T-helper 2 cell (primary cell): ENCODE data around the gene RDX.
"Not testable (repeated sequence)": the region's sequence is repeated elsewhere in the genome, so short reads cannot be mapped to it uniquely, and the experiment has no call there.

Source experiments
- DNase-seq, 5 experiments: peaks; one replicate each; pipeline versions ENCODE4 v3.0.0 to v3.0.0-alpha.2; 2012 to 2022

The RDX gene

GRCh38 chr11:110269996-110270395, 26.4 kb downstream of the RDX start:
- no peak for DNase-seq

- DNase-seq: no peak
Observed at GRCh38 chr11:110268441-110268840, 28.0 kb downstream of the RDX start.

- no peak for DNase-seq
Observed at GRCh38 chr11:110262072-110262403, 34.4 kb downstream of the RDX start.

- DNase-seq: no peak
Observed at GRCh38 chr11:110261195-110262071, 35.0 kb downstream of the RDX start.

GRCh38 chr11:110253525-110253924, 42.9 kb downstream of the RDX start:
- peak in 1 of 5 experiments; percentile 35 for DNase-seq

- DNase-seq: peak in 1 of 5 experiments; percentile 21
Observed at GRCh38 chr11:110251836-110252235, 44.6 kb downstream of the RDX start.

- no peak for DNase-seq
Observed at GRCh38 chr11:110250168-110250567, 46.2 kb downstream of the RDX start.

- DNase-seq: no peak
Observed at GRCh38 chr11:110249766-110250165, 46.6 kb downstream of the RDX start.

GRCh38 chr11:110249066-110249465, 47.3 kb downstream of the RDX start:
- peak in 1 of 5 experiments; percentile 21 for DNase-seq

- no peak for DNase-seq
Observed at GRCh38 chr11:110243791-110244190, 52.6 kb downstream of the RDX start.

GRCh38 chr11:110242746-110243145, 53.7 kb downstream of the RDX start:
- DNase-seq: no peak

- DNase-seq: no peak
Observed at GRCh38 chr11:110242188-110242587, 54.2 kb downstream of the RDX start.

- DNase-seq: no peak
Observed at GRCh38 chr11:110235966-110236365, 60.4 kb downstream of the RDX start.

- no peak for DNase-seq
Observed at GRCh38 chr11:110230377-110230776, 66.0 kb downstream of the RDX start.

- no peak for DNase-seq
Observed at GRCh38 chr11:110219006-110219785, 77.2 kb downstream of the RDX start.

- DNase-seq: no peak
Observed at GRCh38 chr11:110217936-110218335, 78.5 kb downstream of the RDX start.

- no peak for DNase-seq
Observed at GRCh38 chr11:110217223-110217877, 79.1 kb downstream of the RDX start.

- DNase-seq: not testable (repeated sequence)
Observed at GRCh38 chr11:110209313-110209694, 87.1 kb downstream of the RDX start.

- DNase-seq: not testable (repeated sequence)
Observed at GRCh38 chr11:110208678-110209312, 87.6 kb downstream of the RDX start.

GRCh38 chr11:110207123-110207522, 89.3 kb downstream of the RDX start:
- DNase-seq: no peak

- DNase-seq: no peak
Observed at GRCh38 chr11:110200836-110201235, 95.6 kb downstream of the RDX start.

GRCh38 chr11:110200241-110200640, 96.2 kb downstream of the RDX start:
- no peak for DNase-seq
